GM19455 (cell line): ENCODE measurements around the gene TRIM15.
"Not testable (repeated sequence)": the region's sequence is repeated elsewhere in the genome, so short reads cannot be mapped to it uniquely, and the experiment has no call there.

ENCODE experiments used
- ATAC-seq: cut with Tn5 transposase; IDR thresholded peaks from one replicate; pipeline ENCODE4 v1.9.1; 2021; ENCODE audit not compliant: unreplicated experiment

TRIM15 gene

GRCh38 chr6:30163090-30163917 lies at the start of gene TRIM15:
TRIM15 (plus strand) TSS chr6:30163546; CDS start chr6:30163685, 139 bp downstream.
- no peak for ATAC-seq

- no peak for ATAC-seq
Observed at GRCh38 chr6:30113841-30114240, 49.5 kb upstream of the TRIM15 start.

- ATAC-seq: no peak
Observed at GRCh38 chr6:30116724-30117123, 46.6 kb upstream of the TRIM15 start.

- not testable (repeated sequence) for ATAC-seq
Observed at GRCh38 chr6:30118691-30119090, 44.7 kb upstream of the TRIM15 start.

GRCh38 chr6:30121446-30122366 lies 41.6 kb upstream of the TRIM15 start:
- ATAC-seq: no peak

- ATAC-seq: no peak
Observed at GRCh38 chr6:30122515-30122914, 40.8 kb upstream of the TRIM15 start.

GRCh38 chr6:30127238-30128093 lies 35.9 kb upstream of the TRIM15 start:
- ATAC-seq: no peak

- no peak for ATAC-seq
Observed at GRCh38 chr6:30129265-30130178, 33.8 kb upstream of the TRIM15 start.

- no peak for ATAC-seq
Observed at GRCh38 chr6:30130179-30130679, 33.1 kb upstream of the TRIM15 start.

- no peak for ATAC-seq
Observed at GRCh38 chr6:30130887-30131862, 32.2 kb upstream of the TRIM15 start.

- no peak for ATAC-seq
Observed at GRCh38 chr6:30131947-30132497, 31.3 kb upstream of the TRIM15 start.

GRCh38 chr6:30135147-30135546 lies 28.2 kb upstream of the TRIM15 start:
- no peak for ATAC-seq

- no peak for ATAC-seq
Observed at GRCh38 chr6:30135757-30136156, 27.6 kb upstream of the TRIM15 start, which contains the start of gene TRIM40. TRIM40 (plus strand) TSS chr6:30136140; CDS start chr6:30137037, 897 bp downstream.

- no peak for ATAC-seq
Observed at GRCh38 chr6:30136570-30137286, 26.6 kb upstream of the TRIM15 start.

GRCh38 chr6:30140240-30140639 lies 23.1 kb upstream of the TRIM15 start:
- not testable (repeated sequence) for ATAC-seq

- no peak for ATAC-seq
Observed at GRCh38 chr6:30142665-30143064, 20.7 kb upstream of the TRIM15 start.

- ATAC-seq: no peak
Observed at GRCh38 chr6:30143780-30144179, 19.6 kb upstream of the TRIM15 start.
